H1 (cell line): ENCODE measurements around the gene POLR3GL. TPM values are rescaled to one million over a fixed set of nuclear protein-coding genes. Genes with fewer than 3 reads are reported as not detected.

Experiments used
- CTCF ChIA-PET: fragments of 300-600 bp; sonication (Branson Sonifier 250); formaldehyde crosslinking; loops from one replicate; lab custom pipeline; 2021; ENCODE audit not compliant: partially characterized antibody; lab: Charles Lee
- POLR2A ChIA-PET: fragments of 300-600 bp; sonication (Branson Sonifier 250); formaldehyde crosslinking; loops from one replicate; lab custom pipeline; 2021; ENCODE audit warnings: inconsistent platforms; ENCODE audit not compliant: partially characterized antibody; lab: Charles Lee
- DNase-seq, 2 experiments: peaks; one replicate each; pipeline versions ENCODE4 v3.0.0 to v3.0.0-alpha.2; 2010 to 2022; ENCODE audit warnings: low spot score in 2 of 2, low read depth in 1 of 2, mixed read lengths in 1 of 2
- FAIRE-seq: peaks from 2 replicates; lab custom pipeline; 2011; peaks lifted over from hg19 to GRCh38; lab: Jason Lieb, UNC
- H2AFZ ChIP-seq: 2 replicates; pipeline ENCODE4 v1.8.1; 2012; ENCODE audit warnings: low read length, inconsistent platforms
- H2AK5ac ChIP-seq: 2 replicates; pipeline ENCODE4 v1.6.1; 2013; ENCODE audit warnings: low read depth, low read length
- H2BK120ac ChIP-seq: replicated peaks from 2 replicates; pipeline ENCODE3; 2013; ENCODE audit warnings: low read depth, low read length, inconsistent platforms
- H2BK12ac ChIP-seq: 2 replicates; pipeline ENCODE4 v1.6.1; 2013; ENCODE audit warnings: low read depth, low read length
- H2BK15ac ChIP-seq: 2 replicates; pipeline ENCODE4 v1.6.1; 2013; ENCODE audit warnings: low read length
- H2BK20ac ChIP-seq: 2 replicates; pipeline ENCODE4 v1.6.1; 2013; ENCODE audit warnings: low read length
- H2BK5ac ChIP-seq: 2 replicates; pipeline ENCODE4 v1.6.1; 2013; ENCODE audit warnings: low read depth, low read length
- H3K14ac ChIP-seq: 2 replicates; pipeline ENCODE4 v1.6.1; 2013; ENCODE audit warnings: inconsistent platforms; ENCODE audit not compliant: insufficient read length
- H3K18ac ChIP-seq: 2 replicates; pipeline ENCODE4 v1.6.1; 2013; ENCODE audit warnings: low read length; ENCODE audit errors: extremely low read depth
- H3K23ac ChIP-seq: 2 replicates; pipeline ENCODE4 v1.6.1; 2013; ENCODE audit warnings: inconsistent platforms; ENCODE audit not compliant: insufficient read length
- H3K23me2 ChIP-seq: 2 replicates; pipeline ENCODE4 v1.6.1; 2013; ENCODE audit warnings: low read depth, low read length
- H3K27ac ChIP-seq: 2 replicates; pipeline ENCODE4 v1.6.1; 2011; ENCODE audit warnings: low read depth, low read length, inconsistent platforms
- H3K27me3 ChIP-seq, 4 experiments: replicated peaks in 1 of 4; 1 replicate in 1 of 4; 2 replicates in 3 of 4; pipeline versions ENCODE4 v1.6.1 to v1.8.1; 2011 to 2013; ENCODE audit warnings: low read length in 3 of 4, mild to moderate bottlenecking in 3 of 4, inconsistent platforms in 2 of 4, mixed read lengths in 2 of 4, moderate library complexity in 1 of 4; ENCODE audit not compliant: control insufficient read depth in 3 of 4, insufficient read depth in 3 of 4; ENCODE audit errors: extremely low read depth in 1 of 4
- H3K36me3 ChIP-seq, 4 experiments: 2 replicates each; pipeline versions ENCODE4 v1.6.1 to v1.8.1; 2011 to 2013; ENCODE audit warnings: mild to moderate bottlenecking in 4 of 4, low read length in 3 of 4, moderate library complexity in 2 of 4, control low read depth in 1 of 4, inconsistent platforms in 1 of 4; ENCODE audit not compliant: insufficient read depth in 4 of 4, control insufficient read depth in 2 of 4
- H3K4ac ChIP-seq: replicated peaks from 2 replicates; pipeline ENCODE3; 2013; ENCODE audit warnings: low read length, low read depth, mixed read lengths, inconsistent platforms; ENCODE audit not compliant: insufficient read length
- H3K4me1 ChIP-seq, 4 experiments: replicated peaks in 1 of 4; 1 replicate in 1 of 4; 2 replicates in 3 of 4; pipeline versions ENCODE4 v1.6.1 to v1.8.1; 2011 to 2013; ENCODE audit warnings: low read length in 3 of 4, inconsistent platforms in 2 of 4, mixed read lengths in 1 of 4; ENCODE audit not compliant: insufficient read depth in 4 of 4, control insufficient read depth in 3 of 4
- H3K4me2 ChIP-seq, 2 experiments: 2 replicates each; pipeline versions ENCODE4 v1.6.1 to v1.8.1; 2011 to 2013; ENCODE audit warnings: low read depth in 2 of 2, low read length in 2 of 2, control low read depth in 1 of 2, inconsistent platforms in 1 of 2, mild to moderate bottlenecking in 1 of 2; ENCODE audit not compliant: insufficient read depth in 1 of 2
- H3K4me3 ChIP-seq, 4 experiments: fragments of 200-600, 300-600 bp in 1 of 4; sonication (generic), shearing (Covaris generic), sonication (Bioruptor Twin) in 1 of 4; 2 replicates each; pipeline versions ENCODE4 v1.5.1 to v1.8.1; 2011 to 2016; ENCODE audit warnings: low read length in 4 of 4, low read depth in 3 of 4, control low read depth in 2 of 4, inconsistent platforms in 2 of 4, mild to moderate bottlenecking in 2 of 4, mixed read lengths in 1 of 4, moderate library complexity in 1 of 4; ENCODE audit not compliant: insufficient read depth in 2 of 4; ENCODE audit errors: extremely low read depth in 1 of 4
- H3K56ac ChIP-seq: replicated peaks from 2 replicates; pipeline ENCODE3; 2013; ENCODE audit warnings: low read depth, mild to moderate bottlenecking, mixed read lengths, low read length, inconsistent platforms; ENCODE audit not compliant: insufficient read length
- H3K79me1 ChIP-seq: 2 replicates; pipeline ENCODE4 v1.6.1; 2013; ENCODE audit warnings: low read depth, low read length, control low read depth
- H3K79me2 ChIP-seq, 2 experiments: 2 replicates each; pipeline versions ENCODE4 v1.6.1 to v1.8.1; 2012 to 2013; ENCODE audit warnings: low read length in 2 of 2, mild to moderate bottlenecking in 2 of 2, inconsistent platforms in 1 of 2; ENCODE audit not compliant: insufficient read depth in 2 of 2, control insufficient read depth in 1 of 2
- H3K9ac ChIP-seq, 4 experiments: replicated peaks in 1 of 4; 1 replicate in 1 of 4; 2 replicates in 3 of 4; pipeline versions ENCODE4 v1.6.1 to v1.8.1; 2011 to 2013; ENCODE audit warnings: low read depth in 3 of 4, low read length in 3 of 4, control low read depth in 2 of 4, mild to moderate bottlenecking in 2 of 4, moderate library complexity in 2 of 4, inconsistent platforms in 1 of 4; ENCODE audit errors: extremely low read depth in 1 of 4
- H3K9me3 ChIP-seq, 2 experiments: 2 replicates each; pipeline versions ENCODE4 v1.6.1 to v1.8.1; 2012 to 2013; ENCODE audit warnings: mild to moderate bottlenecking in 2 of 2, moderate library complexity in 2 of 2, control low read depth in 1 of 2, inconsistent platforms in 1 of 2, low read depth in 1 of 2, low read length in 1 of 2, mixed read lengths in 1 of 2; ENCODE audit not compliant: insufficient read depth in 2 of 2
- H4K20me1 ChIP-seq, 2 experiments: replicated peaks in 1 of 2; 2 replicates each; pipeline versions ENCODE3 to v1.8.1; 2011 to 2013; ENCODE audit warnings: inconsistent platforms in 2 of 2, low read length in 2 of 2, mild to moderate bottlenecking in 1 of 2; ENCODE audit not compliant: insufficient read depth in 2 of 2, control insufficient read depth in 1 of 2
- H4K5ac ChIP-seq: 2 replicates; pipeline ENCODE4 v1.6.1; 2013; ENCODE audit warnings: low read length, low read depth, mixed read lengths, inconsistent platforms; ENCODE audit not compliant: insufficient read length
- H4K8ac ChIP-seq: 2 replicates; pipeline ENCODE4 v1.8.0; 2013; ENCODE audit warnings: mild to moderate bottlenecking, moderate library complexity, low read length, inconsistent platforms; ENCODE audit not compliant: insufficient read depth; ENCODE audit errors: extremely low read depth
- H4K91ac ChIP-seq: replicated peaks from 2 replicates; pipeline ENCODE3; 2013; ENCODE audit warnings: low read length, mixed read lengths, inconsistent platforms; ENCODE audit not compliant: insufficient read length
- GABPA ChIP-seq: IDR thresholded peaks from 2 replicates; pipeline ENCODE4 v1.6.1; 2011; ENCODE audit warnings: mild to moderate bottlenecking, low read length, moderate library complexity, borderline replicate concordance; ENCODE audit not compliant: insufficient read depth
- HDAC6 ChIP-seq: IDR thresholded peaks from one replicate; pipeline ENCODE4 v1.7.1; 2012; ENCODE audit warnings: low read depth, mild to moderate bottlenecking, inconsistent platforms, low read length, moderate library complexity
- JUND ChIP-seq: IDR thresholded peaks from 2 replicates; pipeline ENCODE4 v1.6.1; 2011; ENCODE audit warnings: mild to moderate bottlenecking, improper control_type of control experiment, low read length
- KDM1A ChIP-seq: fragments of 200-600, 300-600 bp; sonication (generic); IDR thresholded peaks from 2 replicates; pipeline ENCODE4 v1.7.1; 2016; ENCODE audit warnings: mild to moderate bottlenecking, low read length, borderline replicate concordance
- PHF8 ChIP-seq: fragments of 200-600 bp; sonication (generic); conservative IDR thresholded peaks from 2 replicates; pipeline ENCODE4 v1.7.1; 2012; ENCODE audit warnings: low read depth, mild to moderate bottlenecking, inconsistent platforms, low read length, moderate library complexity
- POLR2A ChIP-seq, 2 experiments: IDR thresholded peaks; 1 replicate in 1 of 2; 2 replicates in 1 of 2; pipeline ENCODE4 v1.6.1; 2011; ENCODE audit warnings: low read depth in 2 of 2, low read length in 2 of 2, mild to moderate bottlenecking in 2 of 2; ENCODE audit errors: control extremely low read depth in 1 of 2
- POU5F1 ChIP-seq: IDR thresholded peaks from 2 replicates; pipeline ENCODE4 v1.6.1; 2011; ENCODE audit warnings: low read depth, mild to moderate bottlenecking, low read length, moderate library complexity
- RBBP5 ChIP-seq: IDR thresholded peaks from 2 replicates; pipeline ENCODE4 v1.7.1; 2012; ENCODE audit warnings: low read depth, mild to moderate bottlenecking, inconsistent platforms, low read length, moderate library complexity, borderline replicate concordance
- SP1 ChIP-seq: IDR thresholded peaks from 2 replicates; pipeline ENCODE4 v1.6.1; 2011; ENCODE audit warnings: low read depth, low read length
- TAF1 ChIP-seq: IDR thresholded peaks from 2 replicates; pipeline ENCODE4 v1.6.1; 2011; ENCODE audit warnings: mild to moderate bottlenecking, low read depth, low read length
- TEAD4 ChIP-seq: IDR thresholded peaks from 2 replicates; pipeline ENCODE4 v1.6.1; 2012; ENCODE audit warnings: low read depth, low read length, inconsistent platforms, mixed read lengths
- WGBS, 2 experiments: shearing (Covaris generic) in 1 of 2; methylation state at CpG; one replicate each; pipeline versions ENCODE4 v1.1.6 to v1.1.7; 2013 to 2015; ENCODE audit warnings: low lambda C conversion rate in 2 of 2, mixed read lengths in 2 of 2, inconsistent platforms in 1 of 2, low coverage in 1 of 2, missing lambda C conversion rate in 1 of 2; ENCODE audit not compliant: insufficient replicate concordance in 2 of 2, insufficient coverage in 1 of 2, insufficient read length in 1 of 2; ENCODE audit errors: extremely low coverage in 1 of 2, missing lambda C conversion rate in 1 of 2; 5-methylcytosine and 5-hydroxymethylcytosine counted together
- polyA plus RNA-seq, 7 experiments: library from polyadenylated mRNA; depleted of rRNA in 3 of 7; stranded (reverse) in 5 of 7; unstranded in 2 of 7; fragments of >200 nt in 5 of 7; fragments of 200-250 nt in 2 of 7; gene quantifications; 1 replicate in 5 of 7; 2 replicates in 1 of 7; 4 replicates in 1 of 7; pipeline versions ENCODE4 v1.2.1 to v1.2.3, GENCODE V29; 2011 to 2013; ENCODE audit warnings: missing spikeins in 2 of 7, mixed read lengths in 2 of 7
- total RNA-seq: library from RNA; stranded (reverse); fragmentation: NEBNext Ultra II Directional; extraction: Animal tissue kit (Norgen Biotek cat#: 25700); gene quantifications from 2 replicates; pipeline ENCODE4 v1.2.1, GENCODE V29; 2021
- TF ChIP-seq, protein P1 (sequence below), 3 experiments: IDR thresholded peaks; 1 replicate in 2 of 3; 2 replicates in 1 of 3; pipeline versions ENCODE4 v1.5.1 to v1.6.1; 2011; ENCODE audit warnings: low read length in 3 of 3, mild to moderate bottlenecking in 3 of 3, inconsistent platforms in 2 of 3, low read depth in 1 of 3, moderate library complexity in 1 of 3; ENCODE audit not compliant: insufficient read depth in 1 of 3; ENCODE audit errors: control extremely low read depth in 1 of 3

POLR3GL gene
- total and polyA plus RNA-seq, 2 of the 8 experiments (the other 6 are each of a cell fraction or from before 2014, with no cell fraction given) = 3.1 to 3.9 TPM

- no peak overlapping the region for H3K23ac ChIP-seq
- H3K79me2 ChIP-seq = peaks cover 0 to 14% of the 10 kb centered on the region in 2 experiments; a peak in 2 of 4 replicates
- peak overlapping the region; percentile 81 to 97 (median 92) for H3K4me3 ChIP-seq
- DNase-seq = no peak
- H3K23me2 ChIP-seq = peaks cover 4% of the 10 kb centered on the region; the same call in 1 of the 2 replicates
- H3K56ac ChIP-seq = no peak overlapping the region
- H3K36me3 ChIP-seq = peaks cover 3 to 18% (median 9%) of the 10 kb centered on the region in 4 experiments; a peak in 6 of 8 replicates
- H2BK15ac ChIP-seq = no peak overlapping the region
- no peak for FAIRE-seq
- H3K18ac ChIP-seq = no peak overlapping the region
- H3K9me3 ChIP-seq = no peaks in the 10 kb centered on the region
- H4K91ac ChIP-seq = no peak overlapping the region
- H3K4me1 ChIP-seq = peaks cover 0 to 4% (median 2%) of the 10 kb centered on the region in 4 experiments; a peak in 4 of 7 replicates
- peak overlapping the region; percentile 74 to 77 for H3K4me2 ChIP-seq
- H2BK120ac ChIP-seq = no peak overlapping the region
- peak overlapping the region; percentile 8 to 98 (median 86) for H3K9ac ChIP-seq
- no peak overlapping the region for H2AFZ ChIP-seq
- H4K5ac ChIP-seq = no peak overlapping the region
- 22% methylated on average over 19 of the region's 19 CpGs; no CpG with 5 or more reads in 1 of the 2 experiments for WGBS, 2 experiments
- H3K79me1 ChIP-seq = no peaks in the 10 kb centered on the region
- H2BK20ac ChIP-seq = no peak overlapping the region
- H3K14ac ChIP-seq = no peak overlapping the region
- ChIA-PET POLR2A (interaction anchor here (0.7 to 2.4 kb wide), 26 partner anchors 8 to 126 kb away, joined by 3 to 35 read pairs (median 6); partner anchors contain the start of genes ANKRD34A, ITGA10, LIX1L and PEX11B), CTCF (interaction anchor here (0.8 to 2.2 kb wide), 11 partner anchors 8 to 84 kb away, joined by 3 to 18 read pairs (median 5); partner anchors contain the start of genes ITGA10, LIX1L and PEX11B)
- H3K4ac ChIP-seq = no peak overlapping the region
- peak overlapping the region; percentile 95; the same call in 1 of the 2 replicates for H2BK5ac ChIP-seq
- no peak overlapping the region for H2AK5ac ChIP-seq
- H2BK12ac ChIP-seq = peak overlapping the region; percentile 60; the same call in 1 of the 2 replicates
- peak overlapping the region; percentile 90 for H3K27ac ChIP-seq
- no peaks in the 10 kb centered on the region for H3K27me3 ChIP-seq
- H4K20me1 ChIP-seq = no peaks in the 10 kb centered on the region
- H4K8ac ChIP-seq = no peak overlapping the region
- no peak for TF ChIP-seq TAF1
- no peak; a peak in 1 of 3 replicates for TF ChIP-seq POLR2A (IDR thresholded peaks at IDR 0.05; ENCODE audit: control extremely low read depth in 1 of 2, low read depth in 2 of 2, low read length in 2 of 2)
- TF ChIP-seq POU5F1 = no peak
- TF ChIP-seq KDM1A = no peak
- TF ChIP-seq TEAD4 = no peak
- TF ChIP-seq, protein P1, sequence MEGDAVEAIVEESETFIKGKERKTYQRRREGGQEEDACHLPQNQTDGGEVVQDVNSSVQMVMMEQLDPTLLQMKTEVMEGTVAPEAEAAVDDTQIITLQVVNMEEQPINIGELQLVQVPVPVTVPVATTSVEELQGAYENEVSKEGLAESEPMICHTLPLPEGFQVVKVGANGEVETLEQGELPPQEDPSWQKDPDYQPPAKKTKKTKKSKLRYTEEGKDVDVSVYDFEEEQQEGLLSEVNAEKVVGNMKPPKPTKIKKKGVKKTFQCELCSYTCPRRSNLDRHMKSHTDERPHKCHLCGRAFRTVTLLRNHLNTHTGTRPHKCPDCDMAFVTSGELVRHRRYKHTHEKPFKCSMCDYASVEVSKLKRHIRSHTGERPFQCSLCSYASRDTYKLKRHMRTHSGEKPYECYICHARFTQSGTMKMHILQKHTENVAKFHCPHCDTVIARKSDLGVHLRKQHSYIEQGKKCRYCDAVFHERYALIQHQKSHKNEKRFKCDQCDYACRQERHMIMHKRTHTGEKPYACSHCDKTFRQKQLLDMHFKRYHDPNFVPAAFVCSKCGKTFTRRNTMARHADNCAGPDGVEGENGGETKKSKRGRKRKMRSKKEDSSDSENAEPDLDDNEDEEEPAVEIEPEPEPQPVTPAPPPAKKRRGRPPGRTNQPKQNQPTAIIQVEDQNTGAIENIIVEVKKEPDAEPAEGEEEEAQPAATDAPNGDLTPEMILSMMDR (IDR thresholded peaks at IDR 0.05; ENCODE audit: control extremely low read depth in 1 of 3, insufficient read depth in 1 of 3, low read depth in 1 of 3, low read length in 3 of 3) = no peak
- TF ChIP-seq HDAC6 = no peak
- no peak for TF ChIP-seq PHF8
- no peak for TF ChIP-seq RBBP5
- no peak for TF ChIP-seq GABPA
- no peak for TF ChIP-seq SP1
- no peak for TF ChIP-seq JUND
These were observed 37.8 kb upstream of the POLR3GL start for GRCh38 chr1:145926686-145927062.
